ENCODE data around the gene ADRA2A.

Gene ADRA2A

DNA sequence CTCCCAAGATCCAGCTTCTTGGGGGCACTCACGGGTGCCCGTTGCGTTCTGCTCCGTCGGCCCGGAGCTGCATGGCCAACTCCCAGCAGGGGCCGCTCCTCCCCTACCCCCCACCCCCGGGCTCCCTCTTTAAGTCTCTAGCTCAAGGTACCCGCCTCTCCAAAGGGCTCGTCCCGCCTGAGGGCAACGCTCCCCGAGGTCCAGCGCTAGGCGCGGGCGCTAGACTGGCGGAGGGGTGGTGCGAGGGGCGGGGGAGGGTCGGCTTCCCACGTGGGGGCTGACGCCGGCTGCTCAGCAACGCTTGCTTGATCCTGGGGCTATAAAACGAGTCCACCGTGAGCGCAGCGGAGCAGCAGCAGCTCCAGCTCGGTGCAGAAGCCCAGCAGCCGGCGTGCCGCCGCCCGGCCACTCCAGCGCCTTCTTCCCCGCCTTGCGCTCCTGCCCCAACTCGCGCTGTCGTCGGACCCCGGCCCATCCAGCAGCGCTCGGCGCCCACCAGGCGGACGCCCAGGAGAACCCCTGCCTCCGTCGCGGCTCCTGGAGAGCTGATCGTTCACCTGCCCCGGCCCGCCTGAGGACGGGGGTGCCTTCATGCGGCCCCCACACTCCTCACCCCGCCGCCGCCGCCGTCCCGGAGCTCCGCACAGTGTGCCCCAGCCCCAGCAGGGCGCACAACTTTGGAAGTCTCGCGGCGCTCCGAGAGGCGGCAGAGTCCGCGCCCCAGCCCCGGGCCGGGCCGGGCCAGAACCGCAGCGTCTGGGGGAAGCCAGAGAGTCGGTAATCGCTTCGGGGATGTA, at the start of gene ADRA2A:
Gene ADRA2A, plus strand, starts transcription at position 348 of the 797 bp plus-strand sequence. CDS start 968 bp downstream, outside the sequence.
- no peak for DNase-seq

GRCh38 chr10:111030042-111030750, 46.6 kb upstream of the ADRA2A start:
- DNase-seq, result no peak

GRCh38 chr10:111034598-111035310, 42.1 kb upstream of the ADRA2A start:
- no peak for DNase-seq

GRCh38 chr10:111035542-111035941, 41.3 kb upstream of the ADRA2A start:
- no peak for DNase-seq

GRCh38 chr10:111037858-111038257, 39.0 kb upstream of the ADRA2A start:
- no peak for DNase-seq

GRCh38 chr10:111039522-111039921, 37.3 kb upstream of the ADRA2A start:
- DNase-seq, result no peak

GRCh38 chr10:111057006-111057405, 19.8 kb upstream of the ADRA2A start:
- DNase-seq, result no peak

GRCh38 chr10:111063471-111063870, 13.4 kb upstream of the ADRA2A start:
- DNase-seq, result no peak

DNA sequence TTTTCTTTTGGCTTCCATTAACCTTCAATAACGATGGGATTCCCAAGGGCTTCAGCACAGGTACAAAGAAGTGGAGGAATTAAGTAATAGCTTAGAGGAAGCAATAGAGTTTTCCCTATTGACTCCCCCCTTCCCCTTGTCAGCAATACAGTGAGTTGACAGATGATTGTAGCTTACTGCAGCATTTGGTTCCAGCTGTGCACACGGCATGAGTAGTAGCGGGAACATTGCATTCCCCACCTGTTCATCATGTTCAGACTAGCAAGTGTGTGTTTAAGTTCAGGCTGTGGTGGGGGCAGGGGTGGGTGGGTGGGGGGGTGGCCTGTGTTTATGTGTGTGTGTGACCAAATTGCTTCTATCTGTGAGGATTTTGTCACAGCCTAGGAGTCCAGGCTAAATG, 4.6 kb upstream of the ADRA2A start:
- DNase-seq, result no peak

- DNase-seq, result no peak
Observed at GRCh38 chr10:111075577-111076185, 1.1 kb upstream of the ADRA2A start.

DNA sequence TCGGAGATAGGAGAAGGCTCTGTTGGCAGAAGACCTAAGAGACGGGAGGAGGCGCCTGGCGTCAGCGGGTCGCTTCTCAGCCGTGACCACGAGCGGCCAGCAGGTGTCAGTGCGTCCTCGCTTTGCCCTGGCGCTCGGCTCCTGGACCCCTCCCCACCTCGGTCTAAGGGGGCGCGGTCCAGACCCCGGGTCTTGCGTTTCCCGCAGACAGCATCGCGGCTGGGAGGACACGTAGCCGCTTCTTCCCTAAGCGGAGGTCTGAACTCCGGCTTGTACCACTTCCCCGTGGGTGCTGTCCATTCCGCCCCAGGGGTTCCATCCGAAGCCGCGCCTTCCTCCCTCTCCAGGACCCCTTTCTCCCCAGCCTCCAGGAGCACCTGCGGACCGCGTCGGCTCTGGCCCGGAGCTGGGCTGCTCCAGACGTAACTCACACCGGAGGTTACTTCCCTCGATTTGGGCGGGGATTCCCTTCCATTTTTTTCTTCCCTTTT, 593 bp upstream of the ADRA2A start:
- peak; percentile 54 for DNase-seq

DNA sequence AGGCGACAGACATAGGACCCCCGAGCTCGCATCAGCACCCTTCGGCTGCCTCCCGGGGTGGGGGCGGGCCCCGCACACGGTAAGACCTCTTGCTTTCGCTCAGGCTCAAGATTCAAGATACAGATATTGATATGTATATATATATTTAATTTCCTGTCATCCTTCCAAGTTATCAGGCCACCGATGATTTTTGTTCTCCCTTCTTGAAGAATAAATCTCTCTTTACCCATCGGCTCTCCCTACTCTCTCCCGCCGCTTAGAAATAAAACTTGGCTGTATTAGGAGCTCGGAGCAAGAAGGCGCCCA, 603 bp downstream of the ADRA2A start:
- DNase-seq, result no peak

DNA sequence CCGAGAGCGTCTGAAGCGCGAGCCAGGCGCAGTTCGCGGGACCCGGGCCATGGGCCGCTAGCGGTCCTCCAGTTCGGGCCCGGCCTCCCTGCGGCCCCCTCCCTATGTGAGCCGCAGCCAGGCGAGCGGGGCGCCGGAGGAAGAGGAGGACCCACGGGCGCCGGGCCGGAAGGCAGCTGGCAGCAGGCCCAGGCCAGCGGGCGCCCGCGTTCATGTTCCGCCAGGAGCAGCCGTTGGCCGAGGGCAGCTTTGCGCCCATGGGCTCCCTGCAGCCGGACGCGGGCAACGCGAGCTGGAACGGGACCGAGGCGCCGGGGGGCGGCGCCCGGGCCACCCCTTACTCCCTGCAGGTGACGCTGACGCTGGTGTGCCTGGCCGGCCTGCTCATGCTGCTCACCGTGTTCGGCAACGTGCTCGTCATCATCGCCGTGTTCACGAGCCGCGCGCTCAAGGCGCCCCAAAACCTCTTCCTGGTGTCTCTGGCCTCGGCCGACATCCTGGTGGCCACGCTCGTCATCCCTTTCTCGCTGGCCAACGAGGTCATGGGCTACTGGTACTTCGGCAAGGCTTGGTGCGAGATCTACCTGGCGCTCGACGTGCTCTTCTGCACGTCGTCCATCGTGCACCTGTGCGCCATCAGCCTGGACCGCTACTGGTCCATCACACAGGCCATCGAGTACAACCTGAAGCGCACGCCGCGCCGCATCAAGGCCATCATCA, 1.1 kb downstream of the ADRA2A start:
- no peak for DNase-seq

DNA sequence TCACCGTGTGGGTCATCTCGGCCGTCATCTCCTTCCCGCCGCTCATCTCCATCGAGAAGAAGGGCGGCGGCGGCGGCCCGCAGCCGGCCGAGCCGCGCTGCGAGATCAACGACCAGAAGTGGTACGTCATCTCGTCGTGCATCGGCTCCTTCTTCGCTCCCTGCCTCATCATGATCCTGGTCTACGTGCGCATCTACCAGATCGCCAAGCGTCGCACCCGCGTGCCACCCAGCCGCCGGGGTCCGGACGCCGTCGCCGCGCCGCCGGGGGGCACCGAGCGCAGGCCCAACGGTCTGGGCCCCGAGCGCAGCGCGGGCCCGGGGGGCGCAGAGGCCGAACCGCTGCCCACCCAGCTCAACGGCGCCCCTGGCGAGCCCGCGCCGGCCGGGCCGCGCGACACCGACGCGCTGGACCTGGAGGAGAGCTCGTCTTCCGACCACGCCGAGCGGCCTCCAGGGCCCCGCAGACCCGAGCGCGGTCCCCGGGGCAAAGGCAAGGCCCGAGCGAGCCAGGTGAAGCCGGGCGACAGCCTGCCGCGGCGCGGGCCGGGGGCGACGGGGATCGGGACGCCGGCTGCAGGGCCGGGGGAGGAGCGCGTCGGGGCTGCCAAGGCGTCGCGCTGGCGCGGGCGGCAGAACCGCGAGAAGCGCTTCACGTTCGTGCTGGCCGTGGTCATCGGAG, 1.8 kb downstream of the ADRA2A start:
- DNase-seq, result no peak

DNA sequence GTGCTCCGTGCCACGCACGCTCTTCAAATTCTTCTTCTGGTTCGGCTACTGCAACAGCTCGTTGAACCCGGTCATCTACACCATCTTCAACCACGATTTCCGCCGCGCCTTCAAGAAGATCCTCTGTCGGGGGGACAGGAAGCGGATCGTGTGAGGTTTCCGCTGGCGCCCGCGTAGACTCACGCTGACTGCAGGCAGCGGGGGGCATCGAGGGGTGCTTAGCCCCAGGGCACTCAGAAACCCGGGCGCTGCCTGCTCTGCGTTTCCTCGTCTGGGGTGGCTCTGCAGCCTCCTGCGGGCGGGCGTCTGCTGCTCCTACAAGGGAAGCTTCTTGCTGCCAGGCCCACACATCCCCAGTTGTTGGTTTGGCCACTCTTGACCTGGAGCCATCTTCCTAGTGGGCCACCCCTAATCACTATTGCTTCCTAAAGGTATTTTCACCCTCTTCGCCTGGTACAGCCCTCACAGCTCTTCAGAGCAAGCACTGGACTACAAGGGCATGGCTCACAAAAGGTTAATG, 2.5 kb downstream of the ADRA2A start:
- DNase-seq, result no peak

GRCh38 chr10:111079781-111080180, 3.0 kb downstream of the ADRA2A start:
- DNase-seq, result no peak

DNA sequence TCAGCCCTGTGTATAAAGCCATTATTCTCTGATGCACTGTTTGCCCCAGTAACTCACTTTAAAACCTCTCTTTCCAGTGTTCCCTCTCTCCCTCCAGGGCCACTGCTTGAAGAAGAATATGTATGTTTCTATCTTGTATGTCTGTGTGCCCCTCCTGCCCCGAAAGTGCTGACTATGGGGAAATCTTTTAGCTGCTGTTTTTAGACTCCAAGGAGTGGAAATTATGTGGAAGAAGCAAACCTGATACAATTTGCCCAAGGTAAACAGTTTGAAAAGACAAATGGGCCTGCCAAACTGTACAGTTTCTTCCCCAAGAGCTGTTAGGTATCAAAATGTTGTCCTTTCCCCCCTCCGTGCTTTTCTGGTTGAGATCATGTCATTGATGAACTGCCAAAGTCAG, 3.4 kb downstream of the ADRA2A start:
- no peak for DNase-seq

GRCh38 chr10:111081595-111081994, 4.8 kb downstream of the ADRA2A start:
- DNase-seq, result no peak

- DNase-seq, result no peak
Observed at GRCh38 chr10:111082102-111082975, 5.5 kb downstream of the ADRA2A start.

GRCh38 chr10:111083222-111084095, 6.6 kb downstream of the ADRA2A start:
- no peak for DNase-seq

Data from stimulated activated CD4-positive, alpha-beta T cell treated with anti-CD3 and anti-CD28 coated beads, Interleukin-4, amount 100 ng/mL, for 24 hours (primary cell).